ENCODE measurements around the gene MROH2B.

The MROH2B gene

DNA sequence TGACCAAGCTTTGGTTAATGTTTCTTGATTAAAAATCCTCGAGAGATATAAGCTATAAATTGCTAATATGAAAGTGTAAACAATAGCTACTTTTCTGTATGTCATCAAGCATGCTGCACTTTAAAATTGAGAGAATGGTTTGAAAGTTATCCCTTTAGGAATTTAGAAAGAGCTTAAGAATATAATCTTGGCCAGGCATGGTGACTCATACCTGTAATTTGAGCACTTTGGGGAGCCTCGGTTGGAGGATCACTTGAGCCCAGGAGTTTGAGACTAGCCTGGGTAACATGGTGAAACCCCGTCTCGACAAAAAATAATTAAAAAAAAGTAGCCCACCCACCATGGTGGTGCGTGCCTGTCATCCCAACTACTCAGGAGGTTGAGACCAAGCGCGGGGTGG is 12.2 kb upstream of the MROH2B start:
- no peak overlapping the region for H3K27ac ChIP-seq
- no peaks in the 10 kb centered on the region for H3K79me2 ChIP-seq (ENCODE audit: insufficient read depth, low read depth)
- no peaks in the 10 kb centered on the region for H4K20me1 ChIP-seq (ENCODE audit: insufficient read depth)
- no peaks in the 10 kb centered on the region for H3K27me3 ChIP-seq (ENCODE audit: insufficient read depth, low read depth)
- H3K9ac ChIP-seq: no peak overlapping the region
- no peak overlapping the region for H3K4me3 ChIP-seq (IDR thresholded peaks at IDR 0.05; ENCODE audit: insufficient read depth, low read depth, low read length)
- H3K4me2 ChIP-seq: no peak overlapping the region
- TF ChIP-seq CTCF (conservative IDR thresholded peaks at IDR 0.05; ENCODE audit: low read depth, low read length): no peak
- no peaks in the 10 kb centered on the region for H3K4me1 ChIP-seq (ENCODE audit: low read depth, poor library complexity, severe bottlenecking)
- H3K36me3 ChIP-seq (ENCODE audit: insufficient read depth): no peaks in the 10 kb centered on the region
- H2AFZ ChIP-seq (ENCODE audit: low read depth): no peak overlapping the region

GRCh38 chr5:41071975-41072374 is 833 bp upstream of the MROH2B start:
- Histone ChIP-seq H3K79me2 (ENCODE audit: insufficient read depth, low read depth) (no peaks in the 10 kb centered on the region), H3K4me2 (no peak overlapping the region), H3K4me1 (ENCODE audit: low read depth, poor library complexity, severe bottlenecking) (no peaks in the 10 kb centered on the region), H3K27me3 (ENCODE audit: insufficient read depth, low read depth) (no peaks in the 10 kb centered on the region), H4K20me1 (ENCODE audit: insufficient read depth) (no peaks in the 10 kb centered on the region), H2AFZ (ENCODE audit: low read depth) (no peak overlapping the region), H3K4me3 (IDR thresholded peaks at IDR 0.05; ENCODE audit: insufficient read depth, low read depth, low read length) (no peak overlapping the region), H3K9ac (no peak overlapping the region), H3K36me3 (ENCODE audit: insufficient read depth) (no peaks in the 10 kb centered on the region), H3K27ac (no peak overlapping the region)
- no peak for TF ChIP-seq CTCF (conservative IDR thresholded peaks at IDR 0.05; ENCODE audit: low read depth, low read length)

DNA sequence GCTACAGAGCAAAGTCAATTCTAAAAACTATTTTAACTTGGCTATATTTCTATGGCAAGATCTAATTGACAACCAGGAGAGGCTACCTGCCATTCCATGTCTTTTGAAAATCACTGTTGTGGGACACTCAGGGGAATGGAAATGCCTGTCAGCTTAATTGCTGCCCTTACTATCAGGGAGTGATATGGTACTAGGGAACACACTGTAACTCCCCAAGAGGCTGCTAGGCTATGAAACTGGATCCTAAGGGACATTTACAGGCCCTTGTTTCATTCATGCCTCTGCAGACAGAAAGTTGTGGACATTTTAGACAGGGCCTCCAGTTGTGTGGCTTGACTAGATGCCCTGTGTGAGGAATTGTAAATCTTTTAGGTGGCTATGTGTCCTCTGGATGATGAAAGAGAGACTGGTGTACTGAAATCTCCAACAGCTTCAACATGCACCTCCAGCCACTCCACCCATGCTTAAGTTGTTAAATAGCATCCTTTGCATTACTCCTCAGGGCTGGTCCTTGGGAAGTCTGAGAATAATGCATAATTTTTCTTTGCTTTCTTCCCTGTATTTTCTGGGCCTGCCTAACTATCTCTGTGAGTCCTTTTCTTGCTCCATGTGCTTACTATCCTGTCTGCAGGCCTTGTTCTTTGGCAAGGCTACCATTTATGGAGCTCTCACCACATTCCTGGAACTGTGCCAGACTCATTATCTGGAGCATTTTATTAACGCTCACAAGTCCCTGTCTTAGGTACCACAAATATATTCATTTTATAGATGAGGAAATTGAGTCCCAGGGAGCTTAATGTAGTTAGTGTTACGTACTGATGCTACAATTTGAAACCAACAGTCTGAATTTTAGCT is 3.2 kb downstream of the MROH2B start:
- H4K20me1 ChIP-seq (ENCODE audit: insufficient read depth): no peaks in the 10 kb centered on the region
- TF ChIP-seq CTCF (conservative IDR thresholded peaks at IDR 0.05; ENCODE audit: low read depth, low read length): no peak
- no peak overlapping the region for H3K4me3 ChIP-seq (IDR thresholded peaks at IDR 0.05; ENCODE audit: insufficient read depth, low read depth, low read length)
- H2AFZ ChIP-seq (ENCODE audit: low read depth): no peak overlapping the region
- H3K27ac ChIP-seq: no peak overlapping the region
- no peaks in the 10 kb centered on the region for H3K4me1 ChIP-seq (ENCODE audit: low read depth, poor library complexity, severe bottlenecking)
- H3K4me2 ChIP-seq: no peak overlapping the region
- no peak overlapping the region for H3K9ac ChIP-seq
- H3K79me2 ChIP-seq (ENCODE audit: insufficient read depth, low read depth): no peaks in the 10 kb centered on the region
- H3K27me3 ChIP-seq (ENCODE audit: insufficient read depth, low read depth): no peaks in the 10 kb centered on the region
- H3K36me3 ChIP-seq (ENCODE audit: insufficient read depth): no peaks in the 10 kb centered on the region

DNA sequence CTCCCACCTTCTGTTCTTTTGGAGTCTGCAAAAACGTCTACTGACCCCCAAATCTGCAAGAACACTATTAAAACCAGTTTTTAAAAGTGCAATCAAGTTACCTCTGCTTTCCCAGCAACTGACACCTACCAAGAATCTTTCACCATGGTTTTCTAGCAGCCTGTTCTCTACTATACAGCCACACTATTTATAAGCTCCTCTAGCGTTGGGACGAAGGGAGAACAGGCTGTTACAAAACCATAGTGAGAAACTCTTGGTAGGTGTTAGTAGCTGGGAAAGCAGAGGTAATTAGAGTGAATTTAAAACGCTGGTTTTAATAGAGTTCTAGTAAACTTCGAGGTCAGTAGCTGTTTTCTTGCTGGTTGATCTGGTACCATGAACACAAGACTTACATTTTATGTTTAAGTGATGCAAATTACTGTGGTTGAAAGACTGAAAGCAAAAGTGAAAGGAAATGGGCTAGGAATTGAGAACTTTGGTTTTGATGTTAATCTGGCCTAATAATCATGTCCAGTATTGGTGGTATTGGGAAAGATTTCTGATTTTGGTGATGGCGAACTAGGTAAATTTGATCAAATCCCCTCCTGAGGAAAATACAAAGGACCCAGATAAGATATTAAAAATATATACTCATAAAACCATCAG is 5.3 kb downstream of the MROH2B start:
- Histone ChIP-seq H3K4me3 (IDR thresholded peaks at IDR 0.05; ENCODE audit: insufficient read depth, low read depth, low read length) (no peak overlapping the region), H3K4me2 (no peak overlapping the region), H3K4me1 (ENCODE audit: low read depth, poor library complexity, severe bottlenecking) (no peaks in the 10 kb centered on the region), H2AFZ (ENCODE audit: low read depth) (no peak overlapping the region), H3K79me2 (ENCODE audit: insufficient read depth, low read depth) (no peaks in the 10 kb centered on the region), H3K9ac (no peak overlapping the region), H3K27ac (no peak overlapping the region), H4K20me1 (ENCODE audit: insufficient read depth) (no peaks in the 10 kb centered on the region), H3K27me3 (ENCODE audit: insufficient read depth, low read depth) (no peaks in the 10 kb centered on the region), H3K36me3 (ENCODE audit: insufficient read depth) (no peaks in the 10 kb centered on the region)
- TF ChIP-seq CTCF (conservative IDR thresholded peaks at IDR 0.05; ENCODE audit: low read depth, low read length): no peak

Data from KMS-11 (cell line).